ENCODE data around the gene LANCL3. TPM values are rescaled to one million over a fixed set of nuclear protein-coding genes. Genes with fewer than 3 reads are reported as not detected.
A peak's percentile ranks its signal among the peaks of the same experiment; 100 is the strongest.

Gene LANCL3
- total RNA-seq, 1 experiment from 2014 or later: 0.48 TPM

DNA sequence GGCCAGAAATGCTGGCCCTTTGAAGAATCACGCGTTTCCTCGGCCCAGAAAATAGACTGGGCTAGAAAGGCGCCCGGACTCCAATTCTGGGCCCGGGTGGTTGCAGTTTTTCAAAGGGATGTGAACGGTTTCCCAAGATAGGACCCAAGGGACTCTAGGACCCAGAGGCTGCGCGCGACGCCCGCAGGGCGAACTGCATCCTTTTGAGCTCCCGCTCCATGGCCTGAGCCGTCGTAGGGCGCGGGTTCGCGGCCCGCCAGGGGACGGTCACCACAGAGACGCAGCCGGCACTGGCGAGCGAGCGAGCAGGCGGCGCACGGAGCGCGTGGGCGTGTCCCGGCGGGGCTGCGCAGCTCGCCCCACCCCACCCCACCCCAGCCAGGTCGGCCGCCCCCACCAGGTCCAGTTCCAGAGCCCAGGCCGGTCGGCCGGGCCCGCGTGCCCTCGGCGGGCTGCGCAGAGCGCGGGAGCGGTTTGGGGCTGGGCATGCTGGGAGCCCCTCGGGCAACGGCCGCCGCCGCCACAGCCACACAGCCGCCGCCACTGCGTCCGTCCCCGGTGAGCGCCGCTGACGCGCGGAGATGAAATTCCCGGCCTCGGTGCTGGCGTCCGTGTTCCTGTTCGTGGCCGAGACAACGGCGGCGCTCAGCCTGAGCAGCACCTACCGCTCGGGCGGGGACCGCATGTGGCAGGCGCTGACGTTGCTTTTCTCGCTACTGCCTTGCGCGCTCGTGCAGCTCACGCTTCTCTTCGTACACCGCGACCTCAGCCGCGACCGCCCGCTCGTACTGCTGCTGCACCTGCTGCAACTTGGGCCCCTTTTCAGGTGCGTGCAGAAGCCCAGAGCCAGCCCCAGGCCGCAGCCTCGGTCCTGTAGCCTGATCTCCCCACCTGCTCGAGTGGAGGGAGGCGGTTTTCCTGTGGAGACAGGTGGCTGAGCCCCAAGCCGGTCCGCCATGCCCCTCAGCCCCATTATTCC is 114.2 kb downstream of the LANCL3 start, which contains the start of gene XK (continued):
- peak; percentile 90 for TF ChIP-seq FOXK1 (CRISPR knock-in tag; IDR thresholded peaks at IDR 0.05)
- no peak for TF ChIP-seq MLX (CRISPR knock-in tag; IDR thresholded peaks at IDR 0.05)
- peak; percentile 63; the same call in 1 of the 2 replicates for TF ChIP-seq NR2C2 (CRISPR knock-in tag; IDR thresholded peaks at IDR 0.05)
- TF ChIP-seq, protein P1, sequence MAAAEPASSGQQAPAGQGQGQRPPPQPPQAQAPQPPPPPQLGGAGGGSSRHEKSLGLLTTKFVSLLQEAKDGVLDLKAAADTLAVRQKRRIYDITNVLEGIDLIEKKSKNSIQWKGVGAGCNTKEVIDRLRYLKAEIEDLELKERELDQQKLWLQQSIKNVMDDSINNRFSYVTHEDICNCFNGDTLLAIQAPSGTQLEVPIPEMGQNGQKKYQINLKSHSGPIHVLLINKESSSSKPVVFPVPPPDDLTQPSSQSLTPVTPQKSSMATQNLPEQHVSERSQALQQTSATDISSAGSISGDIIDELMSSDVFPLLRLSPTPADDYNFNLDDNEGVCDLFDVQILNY (CRISPR knock-in tag; IDR thresholded peaks at IDR 0.05): no peak
- peak; percentile 82; the same call in 1 of the 2 replicates for TF ChIP-seq TCF7 (CRISPR knock-in tag; IDR thresholded peaks at IDR 0.05; ENCODE audit: low read depth)
- TF ChIP-seq, protein P2, sequence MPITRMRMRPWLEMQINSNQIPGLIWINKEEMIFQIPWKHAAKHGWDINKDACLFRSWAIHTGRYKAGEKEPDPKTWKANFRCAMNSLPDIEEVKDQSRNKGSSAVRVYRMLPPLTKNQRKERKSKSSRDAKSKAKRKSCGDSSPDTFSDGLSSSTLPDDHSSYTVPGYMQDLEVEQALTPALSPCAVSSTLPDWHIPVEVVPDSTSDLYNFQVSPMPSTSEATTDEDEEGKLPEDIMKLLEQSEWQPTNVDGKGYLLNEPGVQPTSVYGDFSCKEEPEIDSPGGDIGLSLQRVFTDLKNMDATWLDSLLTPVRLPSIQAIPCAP (CRISPR knock-in tag; IDR thresholded peaks at IDR 0.05): peak; percentile 91
- TF ChIP-seq, protein P3, sequence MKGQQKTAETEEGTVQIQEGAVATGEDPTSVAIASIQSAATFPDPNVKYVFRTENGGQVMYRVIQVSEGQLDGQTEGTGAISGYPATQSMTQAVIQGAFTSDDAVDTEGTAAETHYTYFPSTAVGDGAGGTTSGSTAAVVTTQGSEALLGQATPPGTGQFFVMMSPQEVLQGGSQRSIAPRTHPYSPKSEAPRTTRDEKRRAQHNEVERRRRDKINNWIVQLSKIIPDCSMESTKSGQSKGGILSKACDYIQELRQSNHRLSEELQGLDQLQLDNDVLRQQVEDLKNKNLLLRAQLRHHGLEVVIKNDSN (CRISPR knock-in tag; IDR thresholded peaks at IDR 0.05): peak; percentile 62
- peak; percentile 94 for TF ChIP-seq CREB1 (CRISPR knock-in tag; IDR thresholded peaks at IDR 0.05)
- TF ChIP-seq ZNF416 (CRISPR knock-in tag; IDR thresholded peaks at IDR 0.05): no peak
- TF ChIP-seq, protein P4, sequence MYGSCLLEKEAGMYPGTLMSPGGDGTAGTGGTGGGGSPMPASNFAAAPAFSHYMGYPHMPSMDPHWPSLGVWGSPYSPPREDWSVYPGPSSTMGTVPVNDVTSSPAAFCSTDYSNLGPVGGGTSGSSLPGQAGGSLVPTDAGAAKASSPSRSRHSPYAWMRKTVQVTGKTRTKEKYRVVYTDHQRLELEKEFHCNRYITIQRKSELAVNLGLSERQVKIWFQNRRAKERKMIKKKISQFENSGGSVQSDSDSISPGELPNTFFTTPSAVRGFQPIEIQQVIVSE (CRISPR knock-in tag; IDR thresholded peaks at IDR 0.05; ENCODE audit: borderline replicate concordance): no peak
- no peak for TF ChIP-seq NR3C1 (CRISPR knock-in tag; conservative IDR thresholded peaks at IDR 0.05; ENCODE audit: low read depth)
- TF ChIP-seq, protein P5, sequence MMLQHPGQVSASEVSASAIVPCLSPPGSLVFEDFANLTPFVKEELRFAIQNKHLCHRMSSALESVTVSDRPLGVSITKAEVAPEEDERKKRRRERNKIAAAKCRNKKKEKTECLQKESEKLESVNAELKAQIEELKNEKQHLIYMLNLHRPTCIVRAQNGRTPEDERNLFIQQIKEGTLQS (CRISPR knock-in tag; conservative IDR thresholded peaks at IDR 0.05): peak; percentile 55; the same call in 1 of the 2 replicates
- no peak for TF ChIP-seq PRRX2 (CRISPR knock-in tag; IDR thresholded peaks at IDR 0.05)
- peak; percentile 74; the same call in 1 of the 2 replicates for TF ChIP-seq AFF4 (CRISPR knock-in tag; IDR thresholded peaks at IDR 0.05; ENCODE audit: borderline replicate concordance)
- TF ChIP-seq ZNF671 (CRISPR knock-in tag; IDR thresholded peaks at IDR 0.05): no peak
- TF ChIP-seq CTCF (IDR thresholded peaks at IDR 0.05): no peak
- TF ChIP-seq GABPB1 (CRISPR knock-in tag; IDR thresholded peaks at IDR 0.05): no peak
- TF ChIP-seq CBFB (CRISPR knock-in tag; IDR thresholded peaks at IDR 0.05; ENCODE audit: low read depth): no peak
- peak; percentile 91 for TF ChIP-seq ETV6 (CRISPR knock-in tag; IDR thresholded peaks at IDR 0.05)
- TF ChIP-seq EMX1 (CRISPR knock-in tag; IDR thresholded peaks at IDR 0.05): no peak
- TF ChIP-seq MYBL2 (CRISPR knock-in tag; IDR thresholded peaks at IDR 0.05): peak; percentile 94
- peak; percentile 92 for TF ChIP-seq JUN (CRISPR knock-in tag; IDR thresholded peaks at IDR 0.05)
- TF ChIP-seq, protein P6, sequence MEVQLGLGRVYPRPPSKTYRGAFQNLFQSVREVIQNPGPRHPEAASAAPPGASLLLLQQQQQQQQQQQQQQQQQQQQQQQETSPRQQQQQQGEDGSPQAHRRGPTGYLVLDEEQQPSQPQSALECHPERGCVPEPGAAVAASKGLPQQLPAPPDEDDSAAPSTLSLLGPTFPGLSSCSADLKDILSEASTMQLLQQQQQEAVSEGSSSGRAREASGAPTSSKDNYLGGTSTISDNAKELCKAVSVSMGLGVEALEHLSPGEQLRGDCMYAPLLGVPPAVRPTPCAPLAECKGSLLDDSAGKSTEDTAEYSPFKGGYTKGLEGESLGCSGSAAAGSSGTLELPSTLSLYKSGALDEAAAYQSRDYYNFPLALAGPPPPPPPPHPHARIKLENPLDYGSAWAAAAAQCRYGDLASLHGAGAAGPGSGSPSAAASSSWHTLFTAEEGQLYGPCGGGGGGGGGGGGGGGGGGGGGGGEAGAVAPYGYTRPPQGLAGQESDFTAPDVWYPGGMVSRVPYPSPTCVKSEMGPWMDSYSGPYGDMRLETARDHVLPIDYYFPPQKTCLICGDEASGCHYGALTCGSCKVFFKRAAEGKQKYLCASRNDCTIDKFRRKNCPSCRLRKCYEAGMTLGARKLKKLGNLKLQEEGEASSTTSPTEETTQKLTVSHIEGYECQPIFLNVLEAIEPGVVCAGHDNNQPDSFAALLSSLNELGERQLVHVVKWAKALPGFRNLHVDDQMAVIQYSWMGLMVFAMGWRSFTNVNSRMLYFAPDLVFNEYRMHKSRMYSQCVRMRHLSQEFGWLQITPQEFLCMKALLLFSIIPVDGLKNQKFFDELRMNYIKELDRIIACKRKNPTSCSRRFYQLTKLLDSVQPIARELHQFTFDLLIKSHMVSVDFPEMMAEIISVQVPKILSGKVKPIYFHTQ (CRISPR knock-in tag; IDR thresholded peaks at IDR 0.05): no peak
- no peak for TF ChIP-seq SOX15 (CRISPR knock-in tag; IDR thresholded peaks at IDR 0.05)
- TF ChIP-seq NFYB (CRISPR knock-in tag; conservative IDR thresholded peaks at IDR 0.05; ENCODE audit: low read depth): 0 out of 2 replicates have a peak, but pooled peaks have one; percentile 36

Measured in WTC11 (cell line).